HG03520 (cell line): Measurements from ENCODE around the gene CLDN3.

ENCODE experiments used
- ATAC-seq: cut with Tn5 transposase; IDR thresholded peaks from one replicate; pipeline ENCODE4 v1.9.1; 2021; ENCODE audit warnings: mild to moderate bottlenecking, moderate library complexity; ENCODE audit not compliant: unreplicated experiment

The CLDN3 gene

DNA sequence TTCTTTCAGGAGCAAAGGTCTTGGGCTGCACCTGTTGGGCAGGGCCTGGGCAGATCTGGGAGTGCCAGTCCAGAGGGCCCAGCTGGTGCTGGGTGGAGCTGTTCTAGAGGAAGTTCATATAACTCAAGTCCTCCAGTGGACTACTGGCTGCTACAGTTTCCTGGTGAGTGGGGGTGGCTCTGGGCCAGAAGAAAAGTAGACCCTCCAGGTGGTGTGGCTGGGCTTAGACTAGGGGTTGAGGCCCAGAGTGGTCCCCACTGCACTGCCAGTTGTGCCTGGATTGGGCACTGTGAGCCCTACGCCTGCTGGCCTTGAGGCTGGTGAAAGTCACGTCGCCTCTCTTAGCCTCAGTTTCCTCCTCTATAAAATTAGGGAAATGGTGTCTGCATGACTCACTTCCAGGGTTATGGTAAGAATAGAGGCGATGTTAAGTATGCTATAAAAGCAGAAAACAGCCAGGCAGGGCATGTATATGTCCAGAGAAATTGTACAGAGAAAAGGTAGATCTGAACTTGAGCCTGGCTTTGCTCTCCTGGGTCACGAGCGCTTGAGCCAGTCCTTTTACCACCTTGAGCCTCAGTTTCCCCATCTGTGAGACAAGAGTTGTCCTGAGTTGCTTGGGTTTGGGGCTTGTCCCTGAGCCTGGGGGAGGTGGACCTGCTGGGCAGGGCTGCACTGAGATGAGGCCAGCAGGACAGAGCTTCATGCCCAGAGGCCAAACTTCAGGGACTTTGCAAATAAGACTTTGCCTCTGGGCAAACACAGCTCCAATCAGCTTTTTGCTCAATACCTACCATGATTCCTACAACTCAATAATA, 3.8 kb upstream of the CLDN3 start:
- ATAC-seq: no peak

GRCh38 chr7:73770860-73771670, 995 bp upstream of the CLDN3 start:
- ATAC-seq: no peak

DNA sequence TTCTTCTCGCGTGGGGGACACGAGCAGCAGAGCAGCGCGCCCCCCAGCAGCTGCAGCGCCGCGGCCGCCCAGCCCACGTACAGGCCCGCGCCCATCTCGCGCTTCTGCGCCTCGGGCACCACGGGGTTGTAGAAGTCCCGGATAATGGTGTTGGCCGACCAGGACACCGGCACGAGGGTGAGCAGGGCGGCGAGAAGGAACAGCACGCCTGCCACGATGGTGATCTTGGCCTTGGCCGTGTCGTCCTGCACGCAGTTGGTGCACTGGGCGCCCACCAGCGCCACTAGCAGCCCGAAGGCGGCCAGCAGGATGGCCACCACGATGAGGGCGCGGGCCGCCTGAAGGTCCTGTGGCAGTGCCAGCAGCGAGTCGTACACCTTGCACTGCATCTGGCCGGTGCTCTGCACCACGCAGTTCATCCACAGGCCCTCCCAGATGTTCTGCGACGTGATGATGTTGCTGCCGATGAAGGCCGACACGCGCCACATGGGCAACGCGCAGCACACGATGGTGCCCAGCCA, 529 bp downstream of the CLDN3 start:
- ATAC-seq: no peak

GRCh38 chr7:73768641-73769480, 1.2 kb downstream of the CLDN3 start:
- ATAC-seq: no peak

DNA sequence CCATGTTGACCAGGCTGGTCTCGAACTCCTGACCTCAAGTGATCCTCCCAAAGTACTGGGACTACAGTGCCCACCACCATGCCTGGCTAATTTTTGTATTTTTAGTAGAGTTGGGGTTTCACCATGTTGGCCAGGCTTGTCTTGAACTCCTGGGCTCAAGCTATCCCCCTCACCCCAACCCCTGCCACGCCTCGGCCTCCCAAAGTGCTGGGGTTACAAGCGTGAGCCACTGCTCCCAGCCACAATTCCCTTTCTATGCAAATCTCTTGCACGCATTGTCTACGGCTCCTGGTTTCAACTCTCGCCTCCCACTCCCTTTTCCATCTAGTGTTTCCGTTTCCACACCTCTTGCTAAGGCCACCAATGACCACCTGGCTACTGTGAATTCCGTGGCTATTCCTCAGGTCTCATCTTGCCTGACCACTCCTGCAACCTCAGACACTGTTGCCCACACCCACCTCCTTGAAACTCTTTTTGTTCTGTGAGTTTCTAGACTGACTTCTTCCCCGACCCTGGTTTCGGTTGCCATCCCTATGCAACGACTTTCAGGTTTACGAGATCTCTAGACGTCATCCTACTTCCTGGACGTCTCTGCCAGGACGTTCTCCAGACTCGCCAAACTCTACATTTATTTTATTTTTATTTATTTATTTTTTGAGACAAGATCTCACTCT, 3.4 kb downstream of the CLDN3 start:
- ATAC-seq: no peak

DNA sequence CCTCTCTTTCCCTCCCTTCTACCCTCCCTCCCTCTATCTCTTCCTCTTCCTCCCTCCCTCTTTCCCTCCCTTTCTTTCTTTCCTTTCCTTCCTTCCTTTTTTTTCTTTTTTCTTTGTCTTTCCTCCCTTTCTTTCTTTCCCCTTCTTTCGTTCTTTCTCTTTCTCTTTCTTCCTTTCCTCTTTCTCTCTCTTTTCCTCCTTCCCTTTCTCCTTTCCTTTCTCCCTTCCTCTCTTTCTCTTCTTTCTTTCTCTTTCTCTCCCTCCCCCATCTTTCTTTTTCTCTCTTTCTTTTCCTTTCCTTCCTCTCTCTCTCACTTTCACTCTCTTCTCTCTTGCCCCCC, 7.4 kb downstream of the CLDN3 start:
- ATAC-seq: no peak

- no peak for ATAC-seq
Measured at GRCh38 chr7:73761854-73762658, 8.0 kb downstream of the CLDN3 start.

DNA sequence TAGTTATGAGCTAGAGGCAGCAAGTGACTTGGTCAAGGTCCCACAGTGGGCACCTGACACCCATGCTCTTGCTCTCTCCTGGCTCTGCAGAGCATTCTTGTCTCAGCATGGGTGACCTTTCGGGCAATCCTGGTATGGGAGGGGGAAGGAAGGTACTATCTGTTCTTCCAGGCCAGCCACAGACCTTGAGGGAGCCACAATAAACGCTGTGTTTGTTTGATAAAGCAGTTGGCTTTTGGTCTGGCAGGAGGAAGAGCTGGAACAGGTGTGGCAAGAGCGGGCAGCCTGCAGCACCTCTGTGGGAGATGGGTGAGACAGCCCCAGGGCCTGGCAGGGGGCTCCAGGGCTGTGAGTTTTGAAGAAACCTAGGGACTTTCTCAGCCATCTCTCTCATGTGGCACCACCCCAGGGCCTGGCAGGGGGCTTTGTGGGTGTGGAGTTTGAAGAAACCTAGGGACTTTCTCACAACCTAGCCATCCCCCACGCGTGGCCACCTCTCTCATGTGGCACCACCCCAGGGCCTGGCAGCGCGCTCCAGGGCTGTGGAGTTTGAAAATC, 11.4 kb downstream of the CLDN3 start:
- ATAC-seq: no peak

DNA sequence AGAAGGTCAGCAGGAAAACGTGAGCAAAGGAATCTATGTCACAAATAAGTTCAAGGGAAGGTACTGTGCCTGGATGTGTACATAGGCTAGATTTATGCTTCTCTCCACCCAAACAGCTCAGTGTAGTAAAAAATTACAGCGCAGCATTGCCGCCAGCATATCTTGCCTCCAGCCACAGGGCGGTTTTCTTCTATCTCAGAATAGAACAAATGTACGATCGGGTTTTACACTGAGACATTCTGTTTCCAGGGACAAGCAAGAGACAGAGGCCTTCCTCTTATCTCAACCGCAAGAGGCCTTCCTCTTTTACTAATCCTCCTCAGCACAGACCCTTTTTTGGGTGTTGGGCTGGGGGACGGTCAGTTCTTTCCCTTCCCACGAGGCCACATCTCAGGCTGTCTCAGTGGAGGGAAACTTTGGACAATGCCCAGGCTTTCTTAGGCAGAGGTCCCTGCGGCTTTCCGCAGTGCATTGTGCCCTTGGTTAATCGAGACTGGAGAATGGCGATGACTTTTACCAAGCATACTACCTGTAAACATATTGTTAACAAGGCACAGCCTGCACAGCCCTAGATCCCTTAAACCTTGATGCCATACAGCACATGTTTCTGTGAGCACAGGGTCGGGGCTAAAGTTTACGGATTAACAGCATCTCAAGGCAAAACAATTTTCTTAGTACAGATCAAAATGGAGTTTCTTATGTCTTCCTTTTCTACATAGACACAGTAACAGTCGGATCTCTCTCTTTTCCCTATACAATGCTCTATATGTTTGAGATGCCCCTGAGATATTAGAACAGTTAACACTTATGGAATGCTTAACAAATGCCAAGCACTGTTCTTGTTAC, 19.9 kb downstream of the CLDN3 start:
- ATAC-seq: no peak

- no peak for ATAC-seq
Measured at GRCh38 chr7:73746378-73746777, 23.7 kb downstream of the CLDN3 start.

- ATAC-seq: no peak
Measured at GRCh38 chr7:73742753-73743641, 27.1 kb downstream of the CLDN3 start.

DNA sequence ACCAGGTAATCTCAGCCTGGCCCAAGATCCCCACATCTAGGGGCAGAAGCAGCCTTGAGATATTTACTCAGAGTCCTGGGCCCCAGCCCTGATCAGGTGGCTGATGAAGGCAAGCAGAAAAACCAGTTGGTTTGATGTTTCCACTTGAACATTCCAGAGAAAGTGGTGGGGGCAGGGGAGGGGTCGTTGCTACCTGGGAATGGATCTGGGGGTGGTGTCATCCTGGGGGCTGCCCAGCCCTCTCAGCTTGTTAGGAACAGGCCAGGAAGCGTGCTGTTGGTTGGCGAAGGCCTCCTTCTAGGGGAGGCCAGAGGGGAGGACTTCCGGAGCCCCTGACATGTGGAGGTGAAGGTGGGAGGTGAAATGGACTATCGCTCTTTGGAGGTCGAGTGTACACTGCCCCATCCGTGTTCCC, 27.7 kb downstream of the CLDN3 start:
- no peak for ATAC-seq

- ATAC-seq: no peak
Measured at GRCh38 chr7:73741600-73741999, 28.5 kb downstream of the CLDN3 start.

DNA sequence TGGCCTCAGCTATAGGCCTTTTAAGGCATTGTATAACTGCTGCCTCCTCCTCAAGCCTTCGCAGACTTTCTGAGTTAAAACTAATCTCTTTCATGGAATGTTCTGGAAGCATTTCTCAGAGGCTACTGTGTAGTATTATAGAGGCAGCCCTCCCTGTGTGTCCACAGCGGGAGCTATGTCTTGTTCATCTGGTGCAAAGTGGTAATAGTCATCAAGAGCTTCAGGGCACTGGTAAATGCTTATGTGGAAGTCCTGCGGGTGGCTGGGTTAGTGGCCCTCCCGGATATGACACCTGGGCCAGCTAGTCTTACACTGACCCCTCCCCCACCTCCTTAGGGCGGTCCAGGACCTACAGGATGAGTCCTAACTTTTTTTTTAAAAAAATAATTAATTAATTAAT, 29.3 kb downstream of the CLDN3 start:
- ATAC-seq: no peak

- ATAC-seq: no peak
Measured at GRCh38 chr7:73740212-73740611, 29.9 kb downstream of the CLDN3 start.

- peak; percentile 2 for ATAC-seq
Measured at GRCh38 chr7:73739387-73739767, 30.7 kb downstream of the CLDN3 start.

GRCh38 chr7:73738612-73739386, 31.3 kb downstream of the CLDN3 start, which contains the start of gene ABHD11:
TSS of gene ABHD11 (minus strand) at chr7:73738802. CDS start at chr7:73738770, 32 bp downstream.
- ATAC-seq: peak; percentile 86
